ENCODE measurements around the gene NFIB.
A peak's percentile ranks its signal among the peaks of the same experiment; 100 is the strongest.

NFIB gene

GRCh38 chr9:14344941-14345353 lies 31.0 kb upstream of the NFIB start:
- no peak for DNase-seq

DNA sequence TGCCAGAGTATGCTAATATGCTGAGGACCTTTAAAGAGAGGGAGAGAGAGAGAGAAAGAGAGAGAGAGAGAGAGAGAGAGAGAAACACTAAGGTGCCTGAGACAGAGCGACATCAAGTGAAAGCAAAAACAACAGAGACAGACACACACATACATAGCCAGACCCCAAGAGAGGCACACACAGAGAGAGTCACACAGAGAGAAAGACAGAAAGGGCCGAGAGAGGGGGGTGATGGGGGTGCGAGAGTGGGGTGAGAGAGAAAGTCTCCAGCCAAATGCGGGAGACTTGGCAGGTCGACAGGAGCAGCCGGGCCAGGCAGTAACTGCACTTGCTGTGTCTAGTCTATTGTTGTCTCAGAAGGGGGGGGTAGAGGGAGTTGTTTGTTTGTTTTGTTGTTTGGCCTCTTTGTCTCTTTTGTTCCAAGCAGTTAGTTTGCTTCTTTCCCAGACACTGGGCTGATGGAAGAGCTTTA lies 30.1 kb upstream of the NFIB start:
- DNase-seq, result no peak

GRCh38 chr9:14343261-14344031 lies 29.5 kb upstream of the NFIB start:
- DNase-seq, result no peak

DNA sequence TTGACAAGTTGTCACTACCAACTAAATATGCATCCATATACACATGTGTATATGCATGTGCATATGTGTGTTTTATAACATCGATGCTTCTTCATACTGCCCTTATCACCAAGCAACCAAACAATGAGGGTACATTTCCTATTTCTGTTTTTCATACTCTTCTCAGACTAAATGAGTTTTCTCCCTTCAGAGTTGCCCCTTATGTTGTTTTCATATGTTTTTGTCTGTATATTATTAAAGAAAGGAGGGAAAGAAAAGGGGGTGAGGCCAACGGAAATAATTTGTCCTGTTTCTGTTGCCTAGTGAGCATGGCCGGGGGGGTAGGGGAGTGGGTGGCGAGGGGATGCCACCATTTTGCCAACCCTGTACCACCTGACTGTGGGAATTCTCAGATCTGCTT lies 28.8 kb upstream of the NFIB start:
- no peak for DNase-seq

- DNase-seq, result no peak
These were observed 27.6 kb upstream of the NFIB start for GRCh38 chr9:14341437-14342122.

DNA sequence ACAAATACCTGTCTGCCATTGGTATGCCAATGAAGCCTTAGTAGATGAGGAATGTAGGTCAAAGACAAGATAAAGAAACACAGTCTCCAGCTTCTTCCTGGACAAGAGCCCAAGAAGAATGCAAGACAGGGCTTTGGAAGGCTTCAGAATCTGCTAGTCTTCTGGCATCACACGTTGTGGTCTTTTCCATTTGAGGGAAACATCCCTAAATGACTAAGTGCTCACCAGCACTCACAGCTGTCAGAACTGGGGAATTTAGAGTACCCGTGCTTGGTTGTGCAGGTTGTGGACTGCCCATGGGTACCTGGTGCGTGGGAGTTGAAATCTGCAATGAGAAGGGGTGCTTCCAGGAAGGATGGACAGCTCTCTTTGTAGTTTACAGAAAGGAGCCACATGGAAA lies 27.1 kb upstream of the NFIB start:
- DNase-seq, result no peak

GRCh38 chr9:14340219-14340873 lies 26.4 kb upstream of the NFIB start:
- no peak for DNase-seq

DNA sequence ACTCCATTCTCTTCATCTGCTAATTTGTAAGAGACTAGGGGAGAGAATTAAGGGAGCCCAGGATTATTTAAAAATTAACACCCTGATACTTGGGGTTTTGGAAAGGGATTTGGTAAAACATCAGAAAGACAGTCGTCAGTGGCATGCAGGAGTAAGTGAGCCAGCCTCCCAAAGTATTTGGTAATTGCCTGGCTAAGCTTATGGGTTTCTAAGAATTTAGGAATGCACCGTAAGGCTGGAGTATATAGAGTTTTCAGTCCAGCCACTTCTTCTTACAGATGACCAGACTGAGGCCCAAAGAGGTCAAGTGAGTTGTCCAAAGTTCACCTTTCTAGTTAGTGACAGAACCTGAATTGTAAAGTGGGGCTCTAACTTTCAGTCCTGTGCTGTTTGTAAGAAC lies 25.8 kb upstream of the NFIB start:
- no peak for DNase-seq

GRCh38 chr9:14337615-14338014 lies 23.7 kb upstream of the NFIB start:
- DNase-seq, result no peak

DNA sequence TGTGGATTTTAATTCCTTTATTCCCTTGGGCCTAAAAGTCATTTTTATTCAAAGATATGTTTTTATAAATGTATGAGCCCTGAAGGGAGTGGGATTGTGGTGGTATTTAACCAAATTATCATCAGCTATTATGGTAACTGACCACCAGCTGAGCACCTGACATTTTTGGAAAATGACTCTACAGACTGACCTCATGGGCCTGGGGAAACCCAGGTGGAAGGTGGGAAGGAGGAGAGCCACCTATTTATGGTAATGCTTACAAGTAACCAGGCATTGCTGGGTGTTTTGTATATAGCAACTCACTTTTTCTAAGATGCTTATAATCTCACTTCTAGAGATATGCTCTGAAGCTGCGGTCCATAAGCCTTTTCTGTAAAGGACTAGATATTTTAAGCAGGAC lies 22.3 kb upstream of the NFIB start:
- no peak for DNase-seq

DNA sequence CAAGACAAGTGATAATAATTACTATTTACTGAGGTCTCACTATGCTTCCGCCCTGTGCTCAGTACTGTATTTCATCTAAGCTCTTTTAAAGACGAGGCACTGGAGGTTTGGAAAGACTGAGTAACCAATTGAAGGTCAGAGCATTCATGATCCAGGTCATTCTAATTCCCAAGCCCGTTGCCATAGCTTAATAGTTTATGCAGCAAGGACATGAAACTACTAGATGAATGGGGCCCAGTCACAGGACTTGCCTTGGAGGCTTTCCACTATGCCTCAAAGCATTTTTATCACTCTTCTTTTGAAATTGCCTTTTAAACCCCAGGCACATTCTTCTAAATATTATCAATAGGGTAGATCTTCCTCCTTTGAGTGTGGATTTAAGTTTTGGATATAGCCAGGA lies 17.2 kb upstream of the NFIB start:
- DNase-seq, result no peak

DNA sequence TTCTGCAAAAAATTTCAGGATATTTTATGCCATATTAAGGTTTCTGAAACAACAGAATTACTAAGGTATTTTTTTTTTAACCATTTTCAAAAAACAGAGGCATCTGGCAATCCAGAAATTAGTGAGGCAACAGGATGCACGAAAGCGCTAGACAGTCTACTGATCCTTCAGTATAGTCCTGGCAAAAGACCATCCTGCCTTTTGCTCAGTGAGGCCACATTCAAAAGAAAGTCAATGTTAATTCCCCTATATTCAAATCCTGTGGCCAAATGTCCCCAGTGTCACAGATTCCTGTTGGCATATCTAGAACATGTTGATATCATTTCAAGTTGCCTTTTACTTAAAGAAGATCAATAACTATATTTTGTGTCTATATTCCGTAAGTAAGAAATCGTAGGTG lies 13.1 kb upstream of the NFIB start:
- no peak for DNase-seq

- peak; percentile 48 for DNase-seq
These were observed 12.4 kb upstream of the NFIB start for GRCh38 chr9:14326264-14326826.

- DNase-seq, result no peak
These were observed 11.2 kb upstream of the NFIB start for GRCh38 chr9:14325147-14325546.

- DNase-seq, result no peak
These were observed 10.2 kb upstream of the NFIB start for GRCh38 chr9:14323985-14324650.

DNA sequence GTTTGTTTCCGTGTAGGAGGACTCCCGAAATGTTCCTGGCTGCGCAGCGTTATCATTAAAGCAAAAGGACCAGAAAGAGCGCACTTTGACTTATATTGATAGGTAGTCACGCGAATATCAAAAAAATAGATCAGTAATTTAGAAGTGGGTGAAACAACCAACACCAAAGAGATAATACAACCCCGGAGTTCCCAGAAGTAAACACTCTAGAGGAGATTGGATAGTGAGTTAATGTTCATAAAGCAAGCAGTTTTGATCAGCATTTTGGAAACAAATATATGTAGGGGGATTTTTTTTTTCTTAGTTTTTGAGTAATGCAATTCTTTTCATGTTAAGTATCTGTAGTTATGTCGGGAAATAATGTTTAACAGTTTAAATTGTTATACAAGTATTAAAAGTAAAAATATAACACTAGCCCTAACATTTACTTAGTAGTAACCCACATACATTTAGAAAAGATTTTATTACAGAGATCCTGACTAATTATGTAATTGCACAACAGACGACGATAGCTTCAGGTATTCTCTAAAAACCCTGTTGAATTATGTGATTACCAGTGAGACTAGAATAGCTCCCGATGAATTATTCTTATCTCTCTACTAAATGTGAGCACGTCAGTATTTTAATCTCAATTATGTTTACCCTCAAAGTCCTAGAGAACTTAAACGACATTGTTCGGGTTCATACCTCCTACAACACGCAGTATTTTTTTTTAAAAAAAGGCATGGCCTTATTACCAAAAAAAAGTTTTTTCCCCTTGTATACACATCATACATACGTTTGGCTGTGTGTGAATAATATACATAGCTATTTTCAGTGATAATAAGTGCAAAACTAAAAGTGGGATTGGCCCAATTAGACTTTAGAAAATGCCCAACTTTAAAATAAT lies 9.4 kb upstream of the NFIB start:
- no peak for DNase-seq

GRCh38 chr9:14322211-14323082 lies 8.5 kb upstream of the NFIB start:
- peak; percentile 87 for DNase-seq

DNA sequence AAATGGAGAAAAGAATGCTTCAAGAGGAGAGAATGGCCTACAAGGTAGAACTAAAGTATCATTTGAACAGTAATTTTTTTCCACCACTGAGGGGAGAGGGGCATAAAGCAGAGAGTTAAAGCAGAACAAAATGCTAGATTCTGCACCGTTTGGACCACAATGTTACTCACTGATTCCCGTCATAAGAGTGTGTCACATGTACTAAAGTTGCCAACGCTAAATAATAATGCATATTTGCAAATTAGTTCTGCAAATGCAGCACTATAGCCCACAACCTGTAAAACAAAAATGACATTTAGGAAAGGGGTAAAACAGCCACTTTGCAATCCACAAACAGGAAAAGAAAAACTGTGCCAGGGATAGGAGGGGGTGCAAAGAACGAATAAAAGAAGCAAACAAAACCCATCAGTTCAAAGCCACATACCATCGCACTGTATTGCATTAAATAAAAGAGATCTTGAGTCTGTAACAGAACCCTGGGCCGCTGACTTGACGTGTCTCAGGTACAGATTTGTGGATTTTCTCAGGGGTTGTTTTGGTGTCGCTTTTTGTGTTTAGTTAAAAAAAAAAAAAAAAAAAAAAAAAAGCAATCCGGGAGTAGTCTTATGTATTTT lies 7.7 kb upstream of the NFIB start:
- no peak for DNase-seq

GRCh38 chr9:14320271-14321181 lies 6.6 kb upstream of the NFIB start:
- DNase-seq, result peak; percentile 81
